Measurements from ENCODE around the gene CD22. TPM values are rescaled to one million over a fixed set of nuclear protein-coding genes. Genes with fewer than 3 reads are reported as not detected.

Gene CD22
- total and polyA plus RNA-seq, 2 of the 8 experiments (the other 6 are each of a cell fraction or from before 2014, with no cell fraction given) = 0.06 to 0.60 TPM

GRCh38 chr19:35373492-35373891 lies 44.5 kb downstream of the CD22 start:
- ChIA-PET POLR2A (ENCODE audit: partially characterized antibody) (no interaction called here), CTCF (ENCODE audit: partially characterized antibody) (no interaction called here)
- Histone ChIP-seq H2BK15ac (ENCODE audit: low read length) (no peak overlapping the region), H3K18ac (ENCODE audit: extremely low read depth, low read length) (no peak overlapping the region), H3K27ac (ENCODE audit: low read depth, low read length) (no peak overlapping the region), H4K91ac (replicated peaks; ENCODE audit: insufficient read length, low read length) (no peak overlapping the region), H3K4me2 (ENCODE audit: insufficient read depth in 1 of 2, low read depth in 2 of 2, low read length in 2 of 2) (no peak overlapping the region), H2AFZ (ENCODE audit: low read length) (no peak overlapping the region), H3K79me2 (ENCODE audit: control insufficient read depth in 1 of 2, insufficient read depth in 2 of 2, low read length in 2 of 2) (no peaks in the 10 kb centered on the region), H3K27me3 (replicated peaks in 1 of 4; ENCODE audit: control insufficient read depth in 3 of 4, extremely low read depth in 1 of 4, insufficient read depth in 3 of 4, low read length in 3 of 4) (peaks cover 0 to 2% (median 0%) of the 10 kb centered on the region in 4 experiments; a peak in 1 of 7 replicates), H3K14ac (ENCODE audit: insufficient read length) (no peak overlapping the region), H4K8ac (ENCODE audit: extremely low read depth, insufficient read depth, low read length) (no peak overlapping the region), H3K23me2 (ENCODE audit: low read depth, low read length) (no peaks in the 10 kb centered on the region), H3K4me1 (replicated peaks in 1 of 4; ENCODE audit: control insufficient read depth in 3 of 4, insufficient read depth in 4 of 4, low read length in 3 of 4) (no peaks in the 10 kb centered on the region), H2AK5ac (ENCODE audit: low read depth, low read length) (no peak overlapping the region), H2BK20ac (ENCODE audit: low read length) (no peak overlapping the region), H3K36me3 (ENCODE audit: control insufficient read depth in 2 of 4, insufficient read depth in 4 of 4, low read length in 3 of 4) (no peaks in the 10 kb centered on the region), H2BK120ac (replicated peaks; ENCODE audit: low read depth, low read length) (no peak overlapping the region), H4K20me1 (replicated peaks in 1 of 2; ENCODE audit: control insufficient read depth in 1 of 2, insufficient read depth in 2 of 2, low read length in 2 of 2) (no peaks in the 10 kb centered on the region), H3K56ac (replicated peaks; ENCODE audit: insufficient read length, low read depth, low read length) (no peak overlapping the region), H3K4ac (replicated peaks; ENCODE audit: insufficient read length, low read depth, low read length) (no peak overlapping the region), H2BK5ac (ENCODE audit: low read depth, low read length) (no peak overlapping the region), H3K9ac (replicated peaks in 1 of 4; ENCODE audit: extremely low read depth in 1 of 4, low read depth in 3 of 4, low read length in 3 of 4) (no peak overlapping the region), H3K23ac (ENCODE audit: insufficient read length) (no peak overlapping the region), H2BK12ac (ENCODE audit: low read depth, low read length) (no peak overlapping the region), H3K79me1 (ENCODE audit: low read depth, low read length) (no peaks in the 10 kb centered on the region), H3K9me3 (ENCODE audit: insufficient read depth in 2 of 2, low read depth in 1 of 2, low read length in 1 of 2) (no peaks in the 10 kb centered on the region), H4K5ac (ENCODE audit: insufficient read length, low read depth, low read length) (no peak overlapping the region), H3K4me3 (ENCODE audit: extremely low read depth in 1 of 4, insufficient read depth in 2 of 4, low read depth in 3 of 4, low read length in 4 of 4) (no peak overlapping the region)
- DNase-seq (ENCODE audit: low read depth in 1 of 2, low spot score in 2 of 2) (no peak), FAIRE-seq (no peak)
- WGBS, 2 experiments (ENCODE audit: extremely low coverage in 1 of 2, insufficient coverage in 1 of 2, insufficient read length in 1 of 2, insufficient replicate concordance in 2 of 2, low coverage in 1 of 2, low lambda C conversion rate in 2 of 2, missing lambda C conversion rate in 1 of 2) = 80% methylated on average over 7 of the region's 7 CpGs; no CpG with 5 or more reads in 1 of the 2 experiments
- TF ChIP-seq POLR2A (IDR thresholded peaks at IDR 0.05; ENCODE audit: control extremely low read depth in 1 of 2, low read depth in 2 of 2, low read length in 2 of 2) (no peak), RBBP5 (IDR thresholded peaks at IDR 0.05; ENCODE audit: borderline replicate concordance, low read depth, low read length) (no peak), TAF7 (optimal IDR thresholded peaks at IDR 0.05; ENCODE audit: borderline replicate concordance, low read depth, low read length) (no peak), KDM1A (IDR thresholded peaks at IDR 0.05; ENCODE audit: borderline replicate concordance, low read length) (no peak), SRF (IDR thresholded peaks at IDR 0.05; ENCODE audit: low read depth, low read length) (no peak), SUZ12 (IDR thresholded peaks at IDR 0.05; ENCODE audit: low read length) (no peak), GTF2F1 (IDR thresholded peaks at IDR 0.05; ENCODE audit: borderline replicate concordance, low read depth, low read length) (no peak), SIX5 (IDR thresholded peaks at IDR 0.05; ENCODE audit: low read depth, low read length) (no peak), NRF1 (IDR thresholded peaks at IDR 0.05; ENCODE audit: low read depth, low read length) (no peak), CTCF (IDR thresholded peaks at IDR 0.05; ENCODE audit: control extremely low read depth in 1 of 3, insufficient read depth in 1 of 3, low read depth in 1 of 3, low read length in 3 of 3) (no peak), CEBPB (IDR thresholded peaks at IDR 0.05; ENCODE audit: low read depth, low read length) (no peak), FOSL1 (IDR thresholded peaks at IDR 0.05; ENCODE audit: insufficient read depth, low read depth, low read length) (no peak)
- TF ChIP-seq, protein P1, sequence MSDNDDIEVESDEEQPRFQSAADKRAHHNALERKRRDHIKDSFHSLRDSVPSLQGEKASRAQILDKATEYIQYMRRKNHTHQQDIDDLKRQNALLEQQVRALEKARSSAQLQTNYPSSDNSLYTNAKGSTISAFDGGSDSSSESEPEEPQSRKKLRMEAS (IDR thresholded peaks at IDR 0.05) = no peak

All from H1 (cell line).